Measurements from ENCODE around the gene DPYSL5.
A peak's percentile ranks its signal among the peaks of the same experiment; 100 is the strongest.
"Not testable (repeated sequence)": the region's sequence is repeated elsewhere in the genome, so short reads cannot be mapped to it uniquely, and the experiment has no call there.

Gene DPYSL5

DNA sequence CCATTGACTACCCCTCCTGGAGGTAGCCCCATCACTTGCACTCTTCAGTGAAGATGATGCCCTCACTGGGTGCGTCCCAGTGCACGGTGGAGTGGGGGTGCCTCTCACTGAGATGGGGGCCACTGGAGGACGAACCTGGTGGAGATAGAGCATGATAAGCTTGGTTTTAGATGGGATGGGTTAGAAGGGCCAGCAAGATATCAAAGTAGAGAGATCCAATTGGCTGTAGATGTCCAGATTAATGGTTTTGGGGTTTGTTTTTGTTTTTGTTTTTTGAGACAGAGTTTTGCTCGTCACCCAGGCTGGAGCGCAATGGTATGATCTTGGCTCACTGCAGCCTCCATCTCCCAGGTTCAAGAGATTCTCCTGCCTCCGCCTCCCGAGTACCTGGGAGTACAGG is 28.3 kb downstream of the DPYSL5 start:
- no peak for DNase-seq

DNA sequence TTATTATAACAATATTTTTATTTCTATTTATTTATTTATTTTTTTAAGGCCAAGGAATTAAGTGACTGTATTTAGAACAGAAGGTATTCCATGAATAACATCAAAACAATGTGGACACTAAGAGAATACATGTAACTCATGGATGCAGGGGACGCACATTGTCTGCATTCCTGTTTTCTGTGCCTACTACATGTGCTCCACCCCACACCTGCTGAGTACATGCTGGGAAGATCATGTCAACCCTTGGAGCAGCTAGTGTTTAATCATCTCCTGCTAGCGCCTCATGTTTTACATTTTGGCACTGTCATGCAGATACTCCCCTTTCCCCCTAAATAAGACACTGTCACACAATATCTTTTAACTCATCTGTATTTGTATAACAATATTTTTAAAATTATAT is 29.3 kb downstream of the DPYSL5 start:
- DNase-seq: no peak

DNA sequence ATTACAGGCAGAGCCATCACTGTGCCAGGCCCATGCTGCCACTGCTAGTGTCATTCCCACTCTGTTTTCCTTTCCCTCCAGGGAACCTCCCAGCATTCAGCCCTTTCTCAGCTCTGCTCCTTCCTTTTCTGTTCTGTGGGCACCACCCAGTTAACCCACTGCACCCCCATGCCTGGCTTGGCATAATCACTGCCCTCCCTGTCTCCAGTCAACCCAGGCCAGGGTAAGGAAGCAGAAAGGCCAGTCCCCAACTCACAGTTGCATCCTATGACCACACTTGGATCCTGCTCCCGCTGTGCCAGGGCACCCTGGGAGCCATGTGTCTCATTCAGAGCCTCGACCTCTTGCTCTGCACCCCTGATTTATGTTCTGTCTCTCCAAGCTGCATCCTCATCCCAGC is 32.2 kb downstream of the DPYSL5 start:
- DNase-seq: no peak

DNA sequence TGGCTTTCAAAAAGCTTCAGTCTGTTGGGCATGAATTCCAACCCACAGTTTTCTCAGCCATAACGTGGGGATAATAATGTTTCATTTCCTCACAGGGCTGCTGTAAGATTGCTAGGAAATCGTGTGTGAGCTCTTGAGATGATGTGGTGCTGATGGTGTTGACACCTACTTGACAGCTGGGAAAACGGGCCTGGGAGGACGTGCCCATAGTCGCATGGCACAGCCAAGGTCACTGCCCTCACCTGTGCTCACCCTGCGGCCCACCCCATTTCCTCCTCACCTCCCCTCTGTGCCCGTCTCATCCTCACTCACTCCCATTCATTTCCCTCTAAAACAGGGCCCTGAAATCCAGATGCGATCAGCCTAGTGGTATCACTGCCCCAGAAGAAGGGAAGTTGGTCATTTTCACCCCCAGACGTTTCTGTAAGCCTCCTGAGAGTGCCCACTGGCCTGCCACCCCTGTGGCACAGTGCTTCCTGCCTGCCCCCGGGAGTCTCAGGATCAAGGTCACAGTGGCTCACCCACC is 33.0 kb downstream of the DPYSL5 start:
- DNase-seq: no peak

DNA sequence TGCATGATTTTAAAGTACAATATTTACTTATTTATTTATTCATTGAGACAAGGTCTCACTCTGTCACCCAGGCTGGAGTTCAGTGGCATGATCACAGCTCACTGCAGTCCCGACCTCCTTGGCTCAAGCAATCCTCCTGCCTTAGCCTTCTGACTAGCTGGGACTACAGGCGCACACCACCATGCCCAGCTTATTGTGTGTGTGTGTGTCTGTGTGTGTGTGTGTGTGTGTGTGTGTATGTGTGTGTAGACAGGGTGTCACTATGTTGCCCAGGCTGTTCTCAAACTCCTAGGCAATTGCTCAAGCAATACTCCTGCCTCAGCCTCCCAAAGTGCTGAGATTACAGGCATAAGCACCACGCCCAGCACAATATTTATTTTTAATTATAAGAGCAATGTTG is 34.3 kb downstream of the DPYSL5 start:
- DNase-seq: not testable (repeated sequence)

DNA sequence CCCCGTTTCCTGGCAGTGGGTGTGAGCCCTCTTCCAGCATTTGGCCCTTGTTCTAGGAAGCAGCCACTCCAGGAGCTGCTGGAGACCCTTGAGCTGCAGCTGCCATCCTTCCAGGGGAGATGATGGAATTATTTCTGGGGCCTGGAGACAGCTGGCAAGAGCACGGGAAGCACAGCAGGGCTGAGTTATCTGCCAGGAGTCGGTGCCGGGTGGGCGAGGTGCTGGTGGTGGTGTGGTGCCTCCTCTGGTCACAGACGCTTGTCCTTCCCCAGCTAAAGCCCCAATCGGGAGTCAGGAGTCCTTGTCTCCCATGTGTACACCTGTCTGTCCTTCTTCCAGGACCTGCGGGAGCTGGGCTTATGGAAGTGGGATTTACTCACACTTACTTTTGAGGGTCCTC is 36.0 kb downstream of the DPYSL5 start:
- DNase-seq: no peak

DNA sequence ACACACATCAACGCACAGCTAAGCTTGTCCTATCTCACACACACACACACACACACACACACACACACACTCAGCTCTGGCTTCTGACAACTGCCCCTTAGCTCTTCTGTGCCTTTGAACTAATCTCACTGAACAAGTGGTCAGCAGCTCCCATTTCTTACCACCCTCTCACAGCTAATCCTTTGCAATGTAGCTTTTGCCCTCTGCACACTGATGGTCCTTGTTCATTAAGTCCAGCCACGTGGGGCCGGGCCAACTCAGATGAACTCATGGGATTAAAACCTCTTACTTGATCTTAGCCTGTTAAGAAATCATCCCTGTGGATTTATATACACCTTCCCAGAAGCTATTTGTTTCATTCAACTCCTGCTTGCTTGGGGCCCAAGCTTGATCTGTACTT is 36.6 kb downstream of the DPYSL5 start:
- DNase-seq: no peak

DNA sequence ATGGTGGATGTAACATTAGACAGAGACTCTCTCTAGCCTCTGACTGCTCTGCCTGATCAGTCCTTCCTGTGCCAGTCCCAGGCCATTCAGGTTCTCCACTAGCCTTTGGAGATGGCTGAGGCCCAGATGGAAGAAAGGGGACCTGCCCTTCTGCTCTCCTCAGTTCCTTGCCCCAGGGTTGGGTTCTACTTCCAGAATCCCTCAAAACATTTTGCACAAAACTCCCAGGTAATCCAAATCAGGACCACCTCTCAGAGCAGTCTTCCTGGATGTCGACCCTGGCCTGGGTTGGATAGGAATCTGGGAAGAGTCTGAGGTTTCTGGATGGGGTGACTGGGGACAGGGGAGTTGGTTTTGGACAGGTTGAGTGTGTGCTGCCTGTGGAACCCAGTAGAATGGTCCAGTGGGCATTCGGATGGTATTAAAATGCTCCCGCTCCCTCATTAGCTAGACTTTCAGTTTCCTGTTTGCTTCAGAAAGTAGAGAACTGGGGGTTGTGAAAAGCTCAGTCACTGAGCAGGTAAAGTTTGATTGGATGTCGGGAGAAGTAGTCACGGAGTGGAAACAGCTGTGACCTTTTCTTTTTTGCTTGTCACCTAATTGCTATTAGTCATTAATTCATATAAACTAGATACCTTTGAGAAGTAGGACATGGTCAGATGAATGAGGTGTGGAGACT is 37.9 kb downstream of the DPYSL5 start:
- no peak for DNase-seq

DNA sequence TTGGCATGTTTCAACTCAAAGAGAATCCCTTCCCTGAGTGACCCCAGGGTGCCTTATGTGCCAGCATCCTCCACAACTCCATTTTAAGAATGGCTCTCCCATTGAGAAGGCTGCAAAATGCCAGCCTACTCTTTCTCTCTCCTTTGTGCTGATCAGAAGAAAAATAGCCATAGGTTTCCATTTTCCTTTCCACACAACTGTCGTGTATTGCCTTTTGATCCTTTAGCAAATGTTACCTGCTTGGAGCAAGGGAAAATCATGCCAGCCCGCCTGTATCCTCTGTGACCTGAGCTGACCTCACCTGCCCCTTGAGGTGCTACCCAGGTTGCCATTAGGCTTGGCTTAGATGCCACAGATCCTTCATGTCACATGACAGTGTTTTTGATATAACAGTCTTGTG is 38.8 kb downstream of the DPYSL5 start:
- DNase-seq: no peak

DNA sequence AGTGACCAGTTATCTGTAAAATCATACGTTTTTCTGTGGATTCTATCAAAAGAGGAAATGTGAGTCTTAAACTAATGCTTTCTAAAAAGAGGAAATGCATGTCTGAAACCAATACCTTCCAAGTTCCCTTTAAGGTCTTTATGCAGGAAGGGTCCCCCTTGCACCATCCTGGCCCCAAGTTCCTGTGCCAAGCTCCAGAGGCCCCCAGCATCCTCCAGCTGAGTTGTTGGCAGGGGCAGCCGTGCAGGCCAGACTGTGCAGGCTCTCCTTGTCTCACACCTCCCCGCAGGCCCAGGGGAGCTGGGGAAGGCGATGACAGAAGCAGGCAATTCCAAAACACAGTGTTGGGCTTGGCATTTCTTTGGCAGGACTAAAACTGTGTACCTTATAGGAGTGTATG is 39.2 kb downstream of the DPYSL5 start:
- no peak for DNase-seq

DNA sequence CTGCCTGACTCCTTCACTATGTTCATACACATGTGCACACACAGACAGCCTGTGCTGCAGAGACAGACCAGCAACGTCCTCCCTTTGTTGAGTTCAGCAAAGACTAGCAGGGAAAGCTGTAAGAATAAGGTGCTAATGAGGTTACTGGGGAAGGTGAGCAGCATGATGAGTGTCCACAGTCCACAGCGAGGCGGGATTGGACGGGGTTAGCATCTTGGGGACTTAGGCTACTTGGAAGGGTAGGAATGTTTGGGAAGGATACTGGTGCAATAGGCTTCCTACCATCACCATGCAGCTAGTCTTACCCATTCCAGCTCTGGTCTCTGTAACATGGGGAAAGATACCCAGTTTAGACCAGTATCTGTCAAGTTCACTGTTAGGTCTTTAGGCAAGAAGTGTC is 41.9 kb downstream of the DPYSL5 start:
- DNase-seq: no peak

DNA sequence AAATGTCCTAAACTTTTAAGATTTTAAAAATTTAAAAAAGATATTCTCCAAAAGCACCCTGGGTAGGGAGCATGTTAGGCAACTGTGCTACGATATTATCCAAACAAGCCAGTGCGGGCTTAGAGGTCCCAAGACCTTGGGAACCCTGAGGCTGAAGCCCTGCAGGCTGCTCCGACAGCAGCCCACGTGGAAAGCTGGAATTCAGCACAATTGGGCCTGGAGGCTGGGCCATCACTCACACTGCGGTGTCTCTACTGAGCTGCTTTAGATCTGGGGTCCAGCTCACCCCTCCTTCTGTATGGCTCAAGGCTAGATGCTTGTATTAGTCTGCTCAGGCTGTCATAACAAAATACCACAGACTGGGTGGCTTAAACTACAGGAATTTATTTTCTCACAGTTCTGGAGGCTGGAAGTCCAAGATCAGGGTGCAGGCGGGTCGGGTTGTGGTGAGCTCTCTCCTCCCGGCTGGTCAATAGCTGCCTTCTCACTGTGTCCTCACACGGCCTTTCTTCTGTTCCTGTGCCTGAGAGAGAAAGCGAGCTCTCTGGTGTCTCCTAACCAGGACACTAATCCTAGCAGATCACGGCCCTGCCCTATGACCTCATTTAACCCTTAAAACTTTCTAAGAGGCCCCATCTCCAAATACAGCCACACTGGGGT is 42.5 kb downstream of the DPYSL5 start:
- DNase-seq: no peak

DNA sequence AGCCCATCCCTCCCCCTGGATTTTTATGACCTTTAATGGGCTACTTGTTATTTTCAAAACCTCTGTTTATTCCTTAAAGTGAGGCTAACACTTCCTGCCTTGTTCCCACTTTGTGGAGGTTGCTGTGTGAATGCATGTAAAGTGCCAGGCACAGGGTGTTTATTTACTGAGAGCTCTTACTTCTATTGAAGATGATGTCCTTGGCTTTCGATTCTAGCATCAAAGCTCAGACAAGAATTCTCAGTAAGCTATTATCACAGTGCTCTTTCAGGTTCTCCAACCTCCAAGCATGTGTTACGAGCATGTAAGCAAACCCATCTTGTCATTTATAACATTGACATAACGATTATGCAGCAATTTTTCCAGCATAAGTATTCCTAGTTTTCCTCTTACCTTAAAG is 44.2 kb downstream of the DPYSL5 start:
- peak; percentile 9 for DNase-seq

DNA sequence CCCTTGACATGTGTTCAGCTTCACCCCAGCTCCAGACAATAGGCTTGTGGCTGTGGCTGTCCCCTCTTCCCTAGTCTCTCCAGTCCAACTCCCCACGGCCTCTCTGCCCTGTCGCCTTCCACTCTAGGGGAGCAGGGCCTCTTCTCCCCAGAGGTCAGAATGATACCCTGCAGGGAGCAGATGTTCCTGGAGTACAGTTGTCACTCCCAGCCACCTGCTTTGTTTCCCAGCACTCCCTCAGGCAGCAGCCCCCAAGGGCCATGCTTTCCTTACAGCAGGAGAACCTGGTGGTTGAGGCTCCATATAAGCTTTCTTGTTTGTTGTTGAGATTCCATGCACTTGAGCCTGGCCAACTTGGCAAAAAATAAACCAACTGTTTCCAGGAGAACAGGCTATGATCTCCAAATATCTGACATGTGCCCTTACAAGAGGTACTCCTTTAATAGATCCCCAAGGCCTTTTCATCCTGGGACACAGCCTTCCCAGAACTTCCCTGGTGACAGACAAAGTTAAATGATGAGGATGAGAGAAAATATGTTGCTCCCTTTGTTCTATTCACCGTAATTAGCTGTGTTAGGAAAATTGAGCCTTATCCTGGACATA is 45.1 kb downstream of the DPYSL5 start:
- DNase-seq: peak; percentile 26

DNA sequence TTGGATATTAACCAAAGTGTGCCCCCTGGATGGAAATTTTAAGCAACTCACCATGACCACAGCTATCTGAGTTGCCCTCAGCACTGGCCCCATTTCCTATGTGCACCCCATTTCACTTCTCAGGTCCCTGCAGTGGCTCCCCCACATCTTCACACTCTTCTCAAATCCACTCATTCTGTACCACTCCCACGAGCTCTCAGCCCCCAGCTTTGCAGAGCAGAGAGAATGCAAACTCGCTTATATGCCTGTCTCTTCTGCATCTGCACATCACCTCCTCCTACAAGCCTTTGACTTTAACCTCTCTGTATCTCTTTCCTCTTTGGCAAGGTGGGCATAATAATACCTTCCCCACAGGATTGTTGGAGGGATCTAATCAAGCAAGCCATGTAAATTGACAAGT is 46.2 kb downstream of the DPYSL5 start:
- DNase-seq: no peak

DNA sequence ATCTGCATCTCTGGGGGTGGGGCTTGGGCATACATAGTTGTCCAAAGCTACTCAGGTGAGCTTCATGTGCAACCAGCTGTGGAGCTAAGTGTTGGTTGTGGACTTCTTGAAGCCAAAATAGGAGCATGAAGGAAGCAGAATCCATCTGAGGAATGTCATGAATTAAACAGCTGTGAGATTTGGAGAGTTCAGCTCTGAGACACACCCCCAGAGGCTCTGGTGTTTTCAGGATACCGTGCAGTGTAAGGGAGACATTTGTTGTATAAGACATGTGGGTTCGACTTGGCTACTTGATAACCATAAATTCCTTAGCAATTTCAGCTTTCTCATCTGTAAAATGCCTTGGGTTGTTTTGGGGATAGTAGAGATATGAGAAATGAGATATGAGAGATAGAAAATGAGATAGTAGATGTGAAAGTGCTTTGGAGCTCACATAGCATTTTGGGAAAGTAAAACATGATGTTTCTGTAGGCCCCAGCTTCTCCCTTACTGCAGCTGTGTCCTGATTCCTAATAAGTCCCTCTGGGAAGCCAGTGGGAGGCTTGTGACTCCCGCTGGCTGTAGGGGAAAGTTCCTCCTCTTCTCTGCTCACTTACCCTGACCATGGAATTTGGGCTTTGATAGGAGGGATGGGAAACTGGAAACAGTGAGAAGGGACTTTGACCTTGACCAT is 50.0 kb downstream of the DPYSL5 start:
- no peak for DNase-seq

DNA sequence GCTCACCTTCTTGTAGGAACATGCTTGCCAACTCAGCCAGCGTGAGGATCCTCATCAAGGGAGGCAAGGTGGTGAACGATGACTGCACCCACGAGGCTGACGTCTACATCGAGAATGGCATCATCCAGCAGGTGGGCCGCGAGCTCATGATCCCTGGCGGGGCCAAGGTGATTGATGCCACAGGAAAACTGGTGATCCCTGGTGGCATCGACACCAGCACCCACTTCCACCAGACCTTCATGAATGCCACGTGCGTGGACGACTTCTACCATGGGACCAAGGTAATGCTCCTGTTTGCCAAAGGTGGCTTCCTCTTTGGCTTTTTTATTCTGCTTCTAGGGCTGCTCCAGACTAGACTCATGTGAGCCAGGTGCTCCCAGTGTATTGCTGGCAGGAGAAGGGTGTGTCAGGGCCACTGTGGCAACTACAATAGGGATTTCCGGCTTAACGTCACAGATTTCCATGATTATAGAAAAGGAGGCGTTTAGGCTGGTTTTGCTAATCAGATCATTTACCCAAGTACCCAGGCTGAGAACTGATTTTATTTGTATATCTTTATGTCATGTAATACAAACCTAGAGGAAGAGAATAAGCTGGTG is 50.6 kb downstream of the DPYSL5 start:
- DNase-seq: no peak

DNA sequence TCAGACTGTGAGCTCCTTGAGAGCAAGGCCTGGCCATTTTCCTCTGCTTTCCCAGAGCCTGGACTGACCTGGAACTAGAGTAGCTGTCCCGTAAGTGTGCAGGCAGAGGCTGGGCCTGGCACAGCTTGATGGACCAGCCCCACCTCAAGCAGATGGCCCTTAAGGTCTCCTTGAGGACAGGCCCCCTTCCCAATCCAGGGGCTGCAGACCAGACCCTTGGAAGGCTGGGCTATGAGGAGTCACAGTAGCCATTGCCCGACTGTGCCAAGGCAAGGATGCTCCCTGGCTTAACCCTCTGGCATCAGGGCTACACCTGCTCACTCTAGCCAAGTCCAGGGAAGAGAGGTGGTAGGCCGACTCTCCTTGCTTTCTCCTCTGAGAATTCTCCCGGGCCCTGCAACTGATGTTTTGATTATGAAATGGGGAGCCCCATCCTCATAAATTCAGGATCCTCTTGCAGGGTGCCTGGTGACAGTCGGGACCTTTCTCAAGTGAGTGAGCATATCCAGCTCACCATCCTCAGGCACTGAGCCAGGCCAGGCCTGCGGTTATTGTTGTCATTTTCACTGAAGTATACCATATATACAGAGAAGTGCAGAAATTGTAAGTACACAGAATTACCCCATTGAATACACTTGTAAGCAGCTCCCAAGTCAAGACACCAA is 51.7 kb downstream of the DPYSL5 start:
- no peak for DNase-seq

DNA sequence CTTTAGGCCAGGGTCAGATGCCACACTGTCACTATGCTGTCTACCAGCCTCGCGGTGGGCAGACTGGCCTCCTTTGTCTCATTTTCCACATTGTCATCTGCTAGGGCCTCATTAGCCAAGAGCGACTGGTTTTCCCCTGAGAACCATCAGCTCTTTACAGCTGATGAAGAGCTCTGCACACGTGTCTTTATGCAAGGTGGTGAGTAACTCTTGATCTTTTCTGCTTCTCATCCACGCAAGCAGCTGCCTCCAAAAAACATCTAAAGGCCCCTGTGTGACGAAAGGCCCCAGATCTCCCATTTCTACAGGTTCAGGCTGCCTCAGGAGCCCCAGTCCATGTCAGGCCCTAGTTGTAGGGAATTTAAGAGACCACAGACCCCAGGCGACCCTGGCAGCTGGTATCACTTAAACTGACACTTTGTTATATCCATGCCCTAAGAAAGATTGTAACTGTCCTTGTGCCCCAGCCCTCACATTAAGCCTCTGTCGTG is 52.9 kb downstream of the DPYSL5 start:
- DNase-seq: no peak

DNA sequence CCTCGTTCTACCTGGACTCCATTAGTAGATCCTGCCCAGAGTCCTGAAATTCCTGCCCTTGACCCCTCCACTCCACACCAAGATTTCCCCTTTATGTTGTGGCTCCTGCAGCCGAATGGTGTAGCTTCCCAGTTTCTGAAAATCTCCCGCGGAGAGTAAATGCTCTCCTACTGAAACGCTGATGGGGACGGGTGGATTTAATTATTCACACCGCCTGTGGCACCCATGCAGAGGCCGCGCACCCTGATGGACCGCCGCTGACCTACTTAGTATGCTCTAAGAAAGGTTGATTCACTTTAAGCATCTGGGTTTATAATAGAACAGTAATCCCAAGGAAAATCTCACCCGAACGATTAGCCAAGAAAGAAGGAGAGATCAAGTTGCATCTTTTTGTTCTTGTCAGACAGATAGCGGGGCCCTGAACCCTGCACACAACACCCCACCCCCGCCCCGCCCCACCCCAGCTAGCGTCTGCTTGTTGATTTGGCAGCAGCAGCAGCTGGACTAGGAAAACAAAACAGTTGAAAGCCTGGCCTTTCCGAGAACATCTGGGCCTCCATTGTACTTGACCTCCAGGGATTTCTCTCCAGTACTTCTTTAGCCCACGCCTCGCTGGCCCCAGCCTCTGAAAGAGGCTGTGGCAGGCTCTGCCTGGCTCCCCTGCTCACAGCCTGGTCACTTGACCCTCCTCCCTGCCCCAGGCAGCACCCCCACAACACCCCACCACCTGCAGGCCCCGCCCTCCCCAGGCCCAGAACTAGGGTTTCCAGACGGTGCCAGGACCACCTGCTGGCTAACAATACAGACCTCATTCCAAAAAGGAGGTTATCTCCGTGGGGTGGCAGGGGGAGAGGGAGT is 53.6 kb downstream of the DPYSL5 start:
- DNase-seq: no peak

DNA sequence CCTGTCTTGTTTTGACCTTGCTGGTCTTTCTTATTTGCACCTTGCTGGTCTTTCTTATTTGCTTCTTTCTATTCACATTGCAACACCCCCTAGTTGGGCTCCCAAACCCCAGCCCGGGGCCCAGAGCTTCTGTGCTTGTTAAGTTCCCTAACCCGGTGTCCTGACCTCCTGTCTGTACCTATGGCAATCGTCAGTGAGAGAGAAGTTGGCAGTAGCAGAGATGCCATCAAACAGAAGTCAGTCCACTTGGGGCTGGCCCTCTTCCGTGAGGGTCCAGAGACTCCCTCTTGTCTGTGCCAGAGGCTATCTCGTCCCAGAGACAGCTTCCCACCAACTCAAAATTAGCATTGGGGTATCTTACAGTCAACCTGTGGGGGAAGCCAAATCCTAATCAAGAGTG is 55.7 kb downstream of the DPYSL5 start:
- no peak for DNase-seq

DNA sequence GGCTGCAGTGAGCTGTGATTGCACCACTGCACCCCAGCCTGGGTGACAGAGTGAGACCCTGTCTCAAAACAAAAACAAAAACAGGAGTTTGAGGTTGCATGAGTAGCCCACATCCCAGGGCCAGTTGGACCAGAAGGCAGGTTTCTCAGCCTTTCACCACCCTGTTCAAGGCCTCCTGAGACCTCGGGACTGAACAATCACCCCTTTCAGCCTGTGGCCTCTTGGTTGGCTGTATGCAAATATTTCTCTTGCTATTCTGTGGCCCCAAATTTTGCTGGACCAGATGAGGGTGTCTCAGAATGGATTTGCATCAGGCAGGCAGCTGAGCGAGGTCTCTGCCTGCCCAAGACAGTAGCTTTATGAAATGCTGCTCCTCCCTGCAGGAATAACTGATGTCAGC is 56.9 kb downstream of the DPYSL5 start:
- no peak for DNase-seq
